WTC11 (cell line): ENCODE measurements around the gene RGMA. TPM values are rescaled to one million over a fixed set of nuclear protein-coding genes. Genes with fewer than 3 reads are reported as not detected.

ENCODE experiments used
- ATAC-seq: fragments of 200-7000 bp; cut with Tn5 transposase; 2 replicates; pipeline ENCODE4 v1.10.0; 2021; ENCODE audit warnings: mild to moderate bottlenecking, moderate library complexity
- CTCF ChIA-PET: fragments of 300-600 bp; sonication (Branson Sonifier 250); formaldehyde crosslinking; loops from one replicate; lab custom pipeline; 2021; ENCODE audit warnings: antibody characterized with exemption; lab: Charles Lee
- POLR2A ChIA-PET: fragments of 350-600 bp; sonication (Branson Sonifier 250); formaldehyde crosslinking; loops from one replicate; lab custom pipeline; 2021; ENCODE audit warnings: antibody characterized with exemption; lab: Charles Lee
- DNase-seq: peaks from one replicate; pipeline ENCODE4 v3.0.0; 2021; ENCODE audit warnings: low spot score
- H3K27ac Mint-ChIP-seq: 2 replicates; pipeline ENCODE4 v1.8.0; 2021; ENCODE audit warnings: mixed read lengths
- H3K27me3 Mint-ChIP-seq: 2 replicates; pipeline ENCODE4 v1.8.0; 2021; ENCODE audit warnings: low read depth, mild to moderate bottlenecking, moderate library complexity, mixed read lengths
- H3K36me3 Mint-ChIP-seq: 2 replicates; pipeline ENCODE4 v1.8.0; 2021; ENCODE audit warnings: mixed read lengths
- H3K4me1 Mint-ChIP-seq: 2 replicates; pipeline ENCODE4 v1.8.0; 2022; ENCODE audit warnings: mixed read lengths
- H3K4me3 Mint-ChIP-seq: 2 replicates; pipeline ENCODE4 v1.8.0; 2021; ENCODE audit warnings: mild to moderate bottlenecking, moderate library complexity, mixed read lengths
- H3K9me3 Mint-ChIP-seq: 2 replicates; pipeline ENCODE4 v1.8.0; 2021; ENCODE audit warnings: mixed read lengths
- CTCF ChIP-seq: fragments of 200-600 bp; IDR thresholded peaks from 2 replicates; pipeline ENCODE4 v1.8.0; 2022; ENCODE audit warnings: antibody characterized with exemption
- ERG ChIP-seq: fragments of 250-450 bp; sonication (Bioruptor Pico); IDR thresholded peaks from 2 replicates; pipeline ENCODE4 v1.8.0; 2021; ENCODE audit warnings: mild to moderate bottlenecking
- ETV6 ChIP-seq: sonication (generic); formaldehyde crosslinking; IDR thresholded peaks from 2 replicates; pipeline ENCODE4 v1.8.1; 2022; ENCODE audit warnings: mild to moderate bottlenecking, missing genetic modification reagents
- FOXJ3 ChIP-seq: sonication (generic); formaldehyde crosslinking; IDR thresholded peaks from 2 replicates; pipeline ENCODE4 v1.9.0; 2021; ENCODE audit warnings: missing genetic modification reagents, mild to moderate bottlenecking, borderline replicate concordance
- GABPB1 ChIP-seq: sonication (generic); formaldehyde crosslinking; IDR thresholded peaks from 2 replicates; pipeline ENCODE4 v1.8.1; 2023; ENCODE audit warnings: mild to moderate bottlenecking, missing genetic modification reagents
- GTF2I ChIP-seq: fragments of 250-450 bp; sonication (Bioruptor Pico); conservative IDR thresholded peaks from 2 replicates; pipeline ENCODE4 v1.4.0; 2021; ENCODE audit warnings: mild to moderate bottlenecking
- IRF2 ChIP-seq: sonication (generic); formaldehyde crosslinking; IDR thresholded peaks from 2 replicates; pipeline ENCODE4 v1.8.0; 2022; ENCODE audit warnings: low read depth, missing genetic modification reagents, borderline replicate concordance
- MXD4 ChIP-seq: fragments of 250-450 bp; sonication (Bioruptor Pico); IDR thresholded peaks from 2 replicates; pipeline ENCODE4 v1.8.0; 2021; ENCODE audit warnings: mild to moderate bottlenecking, moderate library complexity, borderline replicate concordance
- NFYB ChIP-seq: sonication (generic); formaldehyde crosslinking; conservative IDR thresholded peaks from 2 replicates; pipeline ENCODE4 v1.8.0; 2022; ENCODE audit warnings: low read depth, missing genetic modification reagents
- NR3C1 ChIP-seq: sonication (generic); formaldehyde crosslinking; conservative IDR thresholded peaks from 2 replicates; pipeline ENCODE4 v1.8.1; 2023; ENCODE audit warnings: low read depth, mild to moderate bottlenecking, missing genetic modification reagents
- RORB ChIP-seq: fragments of 250-450 bp; sonication (Bioruptor Pico); IDR thresholded peaks from 2 replicates; pipeline ENCODE4 v1.9.0; 2021; ENCODE audit warnings: mild to moderate bottlenecking
- SMAD4 ChIP-seq: sonication (generic); formaldehyde crosslinking; IDR thresholded peaks from 2 replicates; pipeline ENCODE4 v1.8.0; 2022; ENCODE audit warnings: mild to moderate bottlenecking, missing genetic modification reagents
- ZNF121 ChIP-seq: sonication (generic); formaldehyde crosslinking; IDR thresholded peaks from 2 replicates; pipeline ENCODE4 v1.8.0; 2023; ENCODE audit warnings: missing genetic modification reagents
- ZNF416 ChIP-seq: fragments of 250-450 bp; sonication (Bioruptor Pico); IDR thresholded peaks from 2 replicates; pipeline ENCODE4 v1.9.0; 2021; ENCODE audit warnings: mild to moderate bottlenecking, inconsistent platforms
- total RNA-seq: library from RNA; stranded (reverse); gene quantifications from 3 replicates; pipeline ENCODE4 v1.2.3, GENCODE V29; 2021
- TF ChIP-seq, protein P1 (sequence below): sonication (generic); formaldehyde crosslinking; conservative IDR thresholded peaks from 2 replicates; pipeline ENCODE4 v1.8.1; 2023; ENCODE audit warnings: mild to moderate bottlenecking, low read depth, missing genetic modification reagents, moderate library complexity
- TF ChIP-seq, protein P2 (sequence below): fragments of 250-450 bp; sonication (Bioruptor Pico); IDR thresholded peaks from 2 replicates; pipeline ENCODE4 v1.9.0; 2021; ENCODE audit warnings: moderate library complexity, mild to moderate bottlenecking, inconsistent platforms, borderline replicate concordance
- TF ChIP-seq, protein P3 (sequence below): sonication (generic); formaldehyde crosslinking; IDR thresholded peaks from 2 replicates; pipeline ENCODE4 v1.8.1; 2023; ENCODE audit warnings: mild to moderate bottlenecking, missing genetic modification reagents, borderline replicate concordance
- TF ChIP-seq, protein P4 (sequence below): sonication (generic); formaldehyde crosslinking; IDR thresholded peaks from 2 replicates; pipeline ENCODE4 v1.8.1; 2022; ENCODE audit warnings: mild to moderate bottlenecking, missing genetic modification reagents, moderate library complexity, borderline replicate concordance
- TF ChIP-seq, protein P5 (sequence below): sonication (generic); formaldehyde crosslinking; IDR thresholded peaks from 2 replicates; pipeline ENCODE4 v1.8.0; 2023; ENCODE audit warnings: mild to moderate bottlenecking, missing genetic modification reagents
- TF ChIP-seq, protein P6 (sequence below): sonication (generic); formaldehyde crosslinking; IDR thresholded peaks from 2 replicates; pipeline ENCODE4 v1.8.1; 2022; ENCODE audit warnings: low read depth, missing genetic modification reagents, borderline replicate concordance

Gene RGMA
- total RNA-seq, 1 experiment from 2014 or later, result 47.2 TPM

GRCh38 chr15:93126148-93126547 is 37.1 kb upstream of the RGMA start:
- CTCF ChIA-PET, result no interaction called here
- H3K4me1 Mint-ChIP-seq, result no peaks in the 10 kb centered on the region
- H3K27ac Mint-ChIP-seq, result no peak overlapping the region
- TF ChIP-seq, protein P1, sequence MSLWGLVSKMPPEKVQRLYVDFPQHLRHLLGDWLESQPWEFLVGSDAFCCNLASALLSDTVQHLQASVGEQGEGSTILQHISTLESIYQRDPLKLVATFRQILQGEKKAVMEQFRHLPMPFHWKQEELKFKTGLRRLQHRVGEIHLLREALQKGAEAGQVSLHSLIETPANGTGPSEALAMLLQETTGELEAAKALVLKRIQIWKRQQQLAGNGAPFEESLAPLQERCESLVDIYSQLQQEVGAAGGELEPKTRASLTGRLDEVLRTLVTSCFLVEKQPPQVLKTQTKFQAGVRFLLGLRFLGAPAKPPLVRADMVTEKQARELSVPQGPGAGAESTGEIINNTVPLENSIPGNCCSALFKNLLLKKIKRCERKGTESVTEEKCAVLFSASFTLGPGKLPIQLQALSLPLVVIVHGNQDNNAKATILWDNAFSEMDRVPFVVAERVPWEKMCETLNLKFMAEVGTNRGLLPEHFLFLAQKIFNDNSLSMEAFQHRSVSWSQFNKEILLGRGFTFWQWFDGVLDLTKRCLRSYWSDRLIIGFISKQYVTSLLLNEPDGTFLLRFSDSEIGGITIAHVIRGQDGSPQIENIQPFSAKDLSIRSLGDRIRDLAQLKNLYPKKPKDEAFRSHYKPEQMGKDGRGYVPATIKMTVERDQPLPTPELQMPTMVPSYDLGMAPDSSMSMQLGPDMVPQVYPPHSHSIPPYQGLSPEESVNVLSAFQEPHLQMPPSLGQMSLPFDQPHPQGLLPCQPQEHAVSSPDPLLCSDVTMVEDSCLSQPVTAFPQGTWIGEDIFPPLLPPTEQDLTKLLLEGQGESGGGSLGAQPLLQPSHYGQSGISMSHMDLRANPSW (CRISPR knock-in tag), result no peak
- no peak for TF ChIP-seq ERG (CRISPR knock-in tag)
- no peak for TF ChIP-seq CTCF
- TF ChIP-seq, protein P2, sequence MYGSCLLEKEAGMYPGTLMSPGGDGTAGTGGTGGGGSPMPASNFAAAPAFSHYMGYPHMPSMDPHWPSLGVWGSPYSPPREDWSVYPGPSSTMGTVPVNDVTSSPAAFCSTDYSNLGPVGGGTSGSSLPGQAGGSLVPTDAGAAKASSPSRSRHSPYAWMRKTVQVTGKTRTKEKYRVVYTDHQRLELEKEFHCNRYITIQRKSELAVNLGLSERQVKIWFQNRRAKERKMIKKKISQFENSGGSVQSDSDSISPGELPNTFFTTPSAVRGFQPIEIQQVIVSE (CRISPR knock-in tag), result no peak
- TF ChIP-seq FOXJ3 (CRISPR knock-in tag), result no peak
- TF ChIP-seq NFYB (CRISPR knock-in tag), result no peak
- TF ChIP-seq, protein P3, sequence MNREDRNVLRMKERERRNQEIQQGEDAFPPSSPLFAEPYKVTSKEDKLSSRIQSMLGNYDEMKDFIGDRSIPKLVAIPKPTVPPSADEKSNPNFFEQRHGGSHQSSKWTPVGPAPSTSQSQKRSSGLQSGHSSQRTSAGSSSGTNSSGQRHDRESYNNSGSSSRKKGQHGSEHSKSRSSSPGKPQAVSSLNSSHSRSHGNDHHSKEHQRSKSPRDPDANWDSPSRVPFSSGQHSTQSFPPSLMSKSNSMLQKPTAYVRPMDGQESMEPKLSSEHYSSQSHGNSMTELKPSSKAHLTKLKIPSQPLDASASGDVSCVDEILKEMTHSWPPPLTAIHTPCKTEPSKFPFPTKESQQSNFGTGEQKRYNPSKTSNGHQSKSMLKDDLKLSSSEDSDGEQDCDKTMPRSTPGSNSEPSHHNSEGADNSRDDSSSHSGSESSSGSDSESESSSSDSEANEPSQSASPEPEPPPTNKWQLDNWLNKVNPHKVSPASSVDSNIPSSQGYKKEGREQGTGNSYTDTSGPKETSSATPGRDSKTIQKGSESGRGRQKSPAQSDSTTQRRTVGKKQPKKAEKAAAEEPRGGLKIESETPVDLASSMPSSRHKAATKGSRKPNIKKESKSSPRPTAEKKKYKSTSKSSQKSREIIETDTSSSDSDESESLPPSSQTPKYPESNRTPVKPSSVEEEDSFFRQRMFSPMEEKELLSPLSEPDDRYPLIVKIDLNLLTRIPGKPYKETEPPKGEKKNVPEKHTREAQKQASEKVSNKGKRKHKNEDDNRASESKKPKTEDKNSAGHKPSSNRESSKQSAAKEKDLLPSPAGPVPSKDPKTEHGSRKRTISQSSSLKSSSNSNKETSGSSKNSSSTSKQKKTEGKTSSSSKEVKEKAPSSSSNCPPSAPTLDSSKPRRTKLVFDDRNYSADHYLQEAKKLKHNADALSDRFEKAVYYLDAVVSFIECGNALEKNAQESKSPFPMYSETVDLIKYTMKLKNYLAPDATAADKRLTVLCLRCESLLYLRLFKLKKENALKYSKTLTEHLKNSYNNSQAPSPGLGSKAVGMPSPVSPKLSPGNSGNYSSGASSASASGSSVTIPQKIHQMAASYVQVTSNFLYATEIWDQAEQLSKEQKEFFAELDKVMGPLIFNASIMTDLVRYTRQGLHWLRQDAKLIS (CRISPR knock-in tag), result no peak
- no peak for TF ChIP-seq GTF2I (CRISPR knock-in tag)
- no peak for TF ChIP-seq IRF2 (CRISPR knock-in tag)
- no peak for TF ChIP-seq ETV6
- no peak for TF ChIP-seq SMAD4
- TF ChIP-seq ZNF416 (CRISPR knock-in tag), result no peak
- TF ChIP-seq NR3C1 (CRISPR knock-in tag), result no peak
- TF ChIP-seq, protein P4, sequence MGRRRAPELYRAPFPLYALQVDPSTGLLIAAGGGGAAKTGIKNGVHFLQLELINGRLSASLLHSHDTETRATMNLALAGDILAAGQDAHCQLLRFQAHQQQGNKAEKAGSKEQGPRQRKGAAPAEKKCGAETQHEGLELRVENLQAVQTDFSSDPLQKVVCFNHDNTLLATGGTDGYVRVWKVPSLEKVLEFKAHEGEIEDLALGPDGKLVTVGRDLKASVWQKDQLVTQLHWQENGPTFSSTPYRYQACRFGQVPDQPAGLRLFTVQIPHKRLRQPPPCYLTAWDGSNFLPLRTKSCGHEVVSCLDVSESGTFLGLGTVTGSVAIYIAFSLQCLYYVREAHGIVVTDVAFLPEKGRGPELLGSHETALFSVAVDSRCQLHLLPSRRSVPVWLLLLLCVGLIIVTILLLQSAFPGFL (CRISPR knock-in tag), result no peak
- TF ChIP-seq RORB (CRISPR knock-in tag), result no peak
- TF ChIP-seq, protein P5, sequence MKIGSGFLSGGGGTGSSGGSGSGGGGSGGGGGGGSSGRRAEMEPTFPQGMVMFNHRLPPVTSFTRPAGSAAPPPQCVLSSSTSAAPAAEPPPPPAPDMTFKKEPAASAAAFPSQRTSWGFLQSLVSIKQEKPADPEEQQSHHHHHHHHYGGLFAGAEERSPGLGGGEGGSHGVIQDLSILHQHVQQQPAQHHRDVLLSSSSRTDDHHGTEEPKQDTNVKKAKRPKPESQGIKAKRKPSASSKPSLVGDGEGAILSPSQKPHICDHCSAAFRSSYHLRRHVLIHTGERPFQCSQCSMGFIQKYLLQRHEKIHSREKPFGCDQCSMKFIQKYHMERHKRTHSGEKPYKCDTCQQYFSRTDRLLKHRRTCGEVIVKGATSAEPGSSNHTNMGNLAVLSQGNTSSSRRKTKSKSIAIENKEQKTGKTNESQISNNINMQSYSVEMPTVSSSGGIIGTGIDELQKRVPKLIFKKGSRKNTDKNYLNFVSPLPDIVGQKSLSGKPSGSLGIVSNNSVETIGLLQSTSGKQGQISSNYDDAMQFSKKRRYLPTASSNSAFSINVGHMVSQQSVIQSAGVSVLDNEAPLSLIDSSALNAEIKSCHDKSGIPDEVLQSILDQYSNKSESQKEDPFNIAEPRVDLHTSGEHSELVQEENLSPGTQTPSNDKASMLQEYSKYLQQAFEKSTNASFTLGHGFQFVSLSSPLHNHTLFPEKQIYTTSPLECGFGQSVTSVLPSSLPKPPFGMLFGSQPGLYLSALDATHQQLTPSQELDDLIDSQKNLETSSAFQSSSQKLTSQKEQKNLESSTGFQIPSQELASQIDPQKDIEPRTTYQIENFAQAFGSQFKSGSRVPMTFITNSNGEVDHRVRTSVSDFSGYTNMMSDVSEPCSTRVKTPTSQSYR (CRISPR knock-in tag), result no peak
- no peak for TF ChIP-seq GABPB1 (CRISPR knock-in tag)
- TF ChIP-seq ZNF121 (CRISPR knock-in tag), result no peak
- TF ChIP-seq MXD4, result no peak
- TF ChIP-seq, protein P6, sequence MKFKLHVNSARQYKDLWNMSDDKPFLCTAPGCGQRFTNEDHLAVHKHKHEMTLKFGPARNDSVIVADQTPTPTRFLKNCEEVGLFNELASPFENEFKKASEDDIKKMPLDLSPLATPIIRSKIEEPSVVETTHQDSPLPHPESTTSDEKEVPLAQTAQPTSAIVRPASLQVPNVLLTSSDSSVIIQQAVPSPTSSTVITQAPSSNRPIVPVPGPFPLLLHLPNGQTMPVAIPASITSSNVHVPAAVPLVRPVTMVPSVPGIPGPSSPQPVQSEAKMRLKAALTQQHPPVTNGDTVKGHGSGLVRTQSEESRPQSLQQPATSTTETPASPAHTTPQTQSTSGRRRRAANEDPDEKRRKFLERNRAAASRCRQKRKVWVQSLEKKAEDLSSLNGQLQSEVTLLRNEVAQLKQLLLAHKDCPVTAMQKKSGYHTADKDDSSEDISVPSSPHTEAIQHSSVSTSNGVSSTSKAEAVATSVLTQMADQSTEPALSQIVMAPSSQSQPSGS (CRISPR knock-in tag), result no peak
- no peaks in the 10 kb centered on the region for H3K9me3 Mint-ChIP-seq
- DNase-seq (no peak), ATAC-seq (no peak)
- H3K4me3 Mint-ChIP-seq, result no peak overlapping the region
- POLR2A ChIA-PET, result no interaction called here
- H3K27me3 Mint-ChIP-seq, result peaks cover 4% of the 10 kb centered on the region
- no peaks in the 10 kb centered on the region for H3K36me3 Mint-ChIP-seq
